ENCODE measurements around the gene INO80D.
"Not testable (repeated sequence)": the region's sequence is repeated elsewhere in the genome, so short reads cannot be mapped to it uniquely, and the experiment has no call there.

Gene INO80D
- long read RNA-seq, partial matches to known transcripts: 19 of 26 reads
- long read RNA-seq, other reads (novel, unspliced or antisense): 7 of 26 reads

GRCh38 chr2:206085742-206086445 is at the start of gene INO80D:
TSS of gene INO80D (minus strand) at chr2:206086174. CDS start at chr2:206063016, 23,158 bp downstream.
- peak; percentile 70 for TF ChIP-seq POLR2AphosphoS5 (IDR thresholded peaks at IDR 0.05; ENCODE audit: low read depth)
- TF ChIP-seq SPI1 (IDR thresholded peaks at IDR 0.05; ENCODE audit: borderline replicate concordance, low read depth): no peak
- TF ChIP-seq GABPA (IDR thresholded peaks at IDR 0.05; ENCODE audit: low read depth): no peak
- peak; percentile 64 for TF ChIP-seq REST (IDR thresholded peaks at IDR 0.05; ENCODE audit: insufficient replicate concordance, low read depth)
- peak; percentile 35 for TF ChIP-seq CTCF (IDR thresholded peaks at IDR 0.05; ENCODE audit: insufficient read depth, low read length)
- Histone ChIP-seq H3K4me3 (replicated peaks; ENCODE audit: insufficient read depth, low read length) (peak within 1 kb of the TSS; percentile 58), H3K27ac (replicated peaks) (peak within 1 kb of the TSS; percentile 98), H3K27me3 (ENCODE audit: insufficient read depth, poor library complexity, severe bottlenecking) (no peaks in the 10 kb centered on the region)
- peak; percentile 67 to 85 for DNase-seq (ENCODE audit: low read depth in 1 of 2, low spot score in 1 of 2)

GRCh38 chr2:206127656-206128055 is 41.7 kb upstream of the INO80D start:
- H3K27ac ChIP-seq (replicated peaks): no peak overlapping the region
- TF ChIP-seq POLR2AphosphoS5 (IDR thresholded peaks at IDR 0.05; ENCODE audit: low read depth): no peak
- TF ChIP-seq SPI1 (IDR thresholded peaks at IDR 0.05; ENCODE audit: borderline replicate concordance, low read depth): no peak
- TF ChIP-seq GABPA (IDR thresholded peaks at IDR 0.05; ENCODE audit: low read depth): no peak
- TF ChIP-seq CTCF (IDR thresholded peaks at IDR 0.05; ENCODE audit: insufficient read depth, low read length): no peak
- TF ChIP-seq REST (IDR thresholded peaks at IDR 0.05; ENCODE audit: insufficient replicate concordance, low read depth): no peak
- DNase-seq (ENCODE audit: low read depth in 1 of 2, low spot score in 1 of 2): peak in 1 of 2 experiments; percentile 7
- no peak overlapping the region for H3K4me3 ChIP-seq (replicated peaks; ENCODE audit: insufficient read depth, low read length)
- H3K27me3 ChIP-seq (ENCODE audit: insufficient read depth, poor library complexity, severe bottlenecking): no peaks in the 10 kb centered on the region

- TF ChIP-seq SPI1 (IDR thresholded peaks at IDR 0.05; ENCODE audit: borderline replicate concordance, low read depth) (no peak), GABPA (IDR thresholded peaks at IDR 0.05; ENCODE audit: low read depth) (no peak), POLR2AphosphoS5 (IDR thresholded peaks at IDR 0.05; ENCODE audit: low read depth) (no peak), CTCF (IDR thresholded peaks at IDR 0.05; ENCODE audit: insufficient read depth, low read length) (no peak), REST (IDR thresholded peaks at IDR 0.05; ENCODE audit: insufficient replicate concordance, low read depth) (no peak)
- Histone ChIP-seq H3K4me3 (replicated peaks; ENCODE audit: insufficient read depth, low read length) (no peak overlapping the region), H3K27me3 (ENCODE audit: insufficient read depth, poor library complexity, severe bottlenecking) (no peaks in the 10 kb centered on the region), H3K27ac (replicated peaks) (no peak overlapping the region)
- no peak for DNase-seq (ENCODE audit: low read depth in 1 of 2, low spot score in 1 of 2)
Measured at GRCh38 chr2:206125901-206126300, 39.9 kb upstream of the INO80D start.

- not testable (repeated sequence) for H3K27ac ChIP-seq (replicated peaks); H3K4me3 ChIP-seq (replicated peaks; ENCODE audit: insufficient read depth, low read length); H3K27me3 ChIP-seq (ENCODE audit: insufficient read depth, poor library complexity, severe bottlenecking); DNase-seq (ENCODE audit: low read depth in 1 of 2, low spot score in 1 of 2)
Measured at GRCh38 chr2:206122569-206122968, 36.6 kb upstream of the INO80D start.
